GM06990 (cell line): ENCODE data around the gene GAL.

Source experiments
- DNase-seq: peaks from one replicate; pipeline ENCODE4 v3.0.0-alpha.2; 2011; ENCODE audit not compliant: insufficient read length; ENCODE audit errors: extremely low read depth
- H3K27me3 ChIP-seq: replicated peaks from 2 replicates; pipeline ENCODE4 v1.6.0; 2011; ENCODE audit warnings: low read length; ENCODE audit not compliant: control insufficient read depth, insufficient read depth
- H3K36me3 ChIP-seq: 2 replicates; pipeline ENCODE4 v1.5.1; 2011; ENCODE audit warnings: low read length; ENCODE audit not compliant: control insufficient read depth, insufficient read depth
- H3K4me3 ChIP-seq: replicated peaks from 2 replicates; pipeline ENCODE4 v1.5.1; 2011; ENCODE audit warnings: low read depth, mild to moderate bottlenecking, control low read depth, low read length
- CTCF ChIP-seq: IDR thresholded peaks from 2 replicates; pipeline ENCODE4 v1.5.1; 2011; ENCODE audit warnings: low read length, control low read depth, mild to moderate bottlenecking, inconsistent platforms; ENCODE audit not compliant: insufficient read depth, poor library complexity, severe bottlenecking

Gene GAL

GRCh38 chr11:68682531-68682961, 1.8 kb upstream of the GAL start:
- Histone ChIP-seq H3K27me3 (no peaks in the 10 kb centered on the region; the same call in none of the 2 replicates), H3K4me3 (no peak overlapping the region), H3K36me3 (no peaks in the 10 kb centered on the region)
- DNase-seq = no peak
- TF ChIP-seq CTCF = no peak

- Histone ChIP-seq H3K27me3 (no peaks in the 10 kb centered on the region; the same call in none of the 2 replicates), H3K4me3 (no peak overlapping the region), H3K36me3 (no peaks in the 10 kb centered on the region)
- DNase-seq = no peak
- TF ChIP-seq CTCF = no peak
These were observed 1.2 kb upstream of the GAL start for GRCh38 chr11:68683121-68683520.

- H3K4me3 ChIP-seq = no peak overlapping the region
- H3K27me3 ChIP-seq = no peaks in the 10 kb centered on the region; the same call in none of the 2 replicates
- TF ChIP-seq CTCF = no peak
- H3K36me3 ChIP-seq = no peaks in the 10 kb centered on the region
- DNase-seq = no peak
These were observed 584 bp upstream of the GAL start for GRCh38 chr11:68683536-68684384.

GRCh38 chr11:68685656-68686380, 1.5 kb downstream of the GAL start:
- DNase-seq = no peak
- Histone ChIP-seq H3K36me3 (no peaks in the 10 kb centered on the region), H3K27me3 (no peaks in the 10 kb centered on the region; the same call in none of the 2 replicates), H3K4me3 (no peak overlapping the region)
- no peak for TF ChIP-seq CTCF

GRCh38 chr11:68686486-68686885, 2.1 kb downstream of the GAL start:
- H3K4me3 ChIP-seq = no peak overlapping the region
- no peak for TF ChIP-seq CTCF
- no peak for DNase-seq
- no peaks in the 10 kb centered on the region for H3K36me3 ChIP-seq
- no peaks in the 10 kb centered on the region; the same call in none of the 2 replicates for H3K27me3 ChIP-seq
